ENCODE measurements around the gene KCTD15.

Gene KCTD15

GRCh38 chr19:33844478-33844877 is 47.8 kb downstream of the KCTD15 start:
- H3K4me3 ChIP-seq (ENCODE audit: low read depth, low read length) = no peak overlapping the region
- no peak for DNase-seq (ENCODE audit: low read depth)
- no peak for TF ChIP-seq CTCF (IDR thresholded peaks at IDR 0.05; ENCODE audit: insufficient read depth, low read depth, low read length, missing control alignments)

GRCh38 chr19:33845498-33845897 is 48.8 kb downstream of the KCTD15 start:
- no peak for DNase-seq (ENCODE audit: low read depth)
- no peak for TF ChIP-seq CTCF (IDR thresholded peaks at IDR 0.05; ENCODE audit: insufficient read depth, low read depth, low read length, missing control alignments)
- H3K4me3 ChIP-seq (ENCODE audit: low read depth, low read length) = no peak overlapping the region

- TF ChIP-seq CTCF (IDR thresholded peaks at IDR 0.05; ENCODE audit: insufficient read depth, low read depth, low read length, missing control alignments) = no peak
- no peak overlapping the region for H3K4me3 ChIP-seq (ENCODE audit: low read depth, low read length)
- no peak for DNase-seq (ENCODE audit: low read depth)
Observed at GRCh38 chr19:33849551-33850147, 53.0 kb downstream of the KCTD15 start.

GRCh38 chr19:33859016-33859415 is 62.3 kb downstream of the KCTD15 start:
- H3K4me3 ChIP-seq (ENCODE audit: low read depth, low read length) = no peak overlapping the region
- TF ChIP-seq CTCF (IDR thresholded peaks at IDR 0.05; ENCODE audit: insufficient read depth, low read depth, low read length, missing control alignments) = no peak
- DNase-seq (ENCODE audit: low read depth) = no peak

- no peak for DNase-seq (ENCODE audit: low read depth)
- TF ChIP-seq CTCF (IDR thresholded peaks at IDR 0.05; ENCODE audit: insufficient read depth, low read depth, low read length, missing control alignments) = no peak
Observed at GRCh38 chr19:33860312-33861090, 63.8 kb downstream of the KCTD15 start.

GRCh38 chr19:33861950-33862349 is 65.3 kb downstream of the KCTD15 start:
- no peak overlapping the region for H3K4me3 ChIP-seq (ENCODE audit: low read depth, low read length)
- no peak for TF ChIP-seq CTCF (IDR thresholded peaks at IDR 0.05; ENCODE audit: insufficient read depth, low read depth, low read length, missing control alignments)
- no peak for DNase-seq (ENCODE audit: low read depth)

More at GRCh38 chr19:33860312-33861090, 63.8 kb downstream of the KCTD15 start:
- H3K4me3 ChIP-seq (ENCODE audit: low read depth, low read length) = no peak overlapping the region

All from GM12865 (cell line).